ENCODE data around the gene MANBA.

The MANBA gene

DNA sequence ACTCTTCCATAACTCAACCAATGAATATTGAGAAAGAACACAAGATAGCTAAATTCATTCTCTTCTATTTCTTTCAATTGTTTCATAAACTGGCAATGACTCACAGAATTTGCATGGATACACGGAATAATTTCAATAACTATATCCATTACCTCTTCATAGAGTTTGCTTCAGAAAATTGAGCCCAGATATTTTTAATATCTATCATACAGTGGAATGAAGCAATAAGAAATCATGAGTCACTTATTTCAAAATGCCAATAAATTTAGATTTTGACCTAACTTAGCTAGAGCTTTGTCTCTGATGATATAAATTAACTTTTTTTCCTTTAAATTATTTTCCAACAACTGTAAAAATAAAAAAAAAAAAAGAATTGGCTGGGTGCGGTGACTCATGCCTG, 22.2 kb upstream of the MANBA start:
- DNase-seq (ENCODE audit: low read depth in 2 of 2): no peak
- TF ChIP-seq, protein P1, sequence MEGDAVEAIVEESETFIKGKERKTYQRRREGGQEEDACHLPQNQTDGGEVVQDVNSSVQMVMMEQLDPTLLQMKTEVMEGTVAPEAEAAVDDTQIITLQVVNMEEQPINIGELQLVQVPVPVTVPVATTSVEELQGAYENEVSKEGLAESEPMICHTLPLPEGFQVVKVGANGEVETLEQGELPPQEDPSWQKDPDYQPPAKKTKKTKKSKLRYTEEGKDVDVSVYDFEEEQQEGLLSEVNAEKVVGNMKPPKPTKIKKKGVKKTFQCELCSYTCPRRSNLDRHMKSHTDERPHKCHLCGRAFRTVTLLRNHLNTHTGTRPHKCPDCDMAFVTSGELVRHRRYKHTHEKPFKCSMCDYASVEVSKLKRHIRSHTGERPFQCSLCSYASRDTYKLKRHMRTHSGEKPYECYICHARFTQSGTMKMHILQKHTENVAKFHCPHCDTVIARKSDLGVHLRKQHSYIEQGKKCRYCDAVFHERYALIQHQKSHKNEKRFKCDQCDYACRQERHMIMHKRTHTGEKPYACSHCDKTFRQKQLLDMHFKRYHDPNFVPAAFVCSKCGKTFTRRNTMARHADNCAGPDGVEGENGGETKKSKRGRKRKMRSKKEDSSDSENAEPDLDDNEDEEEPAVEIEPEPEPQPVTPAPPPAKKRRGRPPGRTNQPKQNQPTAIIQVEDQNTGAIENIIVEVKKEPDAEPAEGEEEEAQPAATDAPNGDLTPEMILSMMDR (IDR thresholded peaks at IDR 0.05; ENCODE audit: low read depth, low read length): no peak
- no peak overlapping the region for H3K4me3 ChIP-seq (replicated peaks in 1 of 2; ENCODE audit: low read depth in 2 of 2, low read length in 2 of 2)

DNA sequence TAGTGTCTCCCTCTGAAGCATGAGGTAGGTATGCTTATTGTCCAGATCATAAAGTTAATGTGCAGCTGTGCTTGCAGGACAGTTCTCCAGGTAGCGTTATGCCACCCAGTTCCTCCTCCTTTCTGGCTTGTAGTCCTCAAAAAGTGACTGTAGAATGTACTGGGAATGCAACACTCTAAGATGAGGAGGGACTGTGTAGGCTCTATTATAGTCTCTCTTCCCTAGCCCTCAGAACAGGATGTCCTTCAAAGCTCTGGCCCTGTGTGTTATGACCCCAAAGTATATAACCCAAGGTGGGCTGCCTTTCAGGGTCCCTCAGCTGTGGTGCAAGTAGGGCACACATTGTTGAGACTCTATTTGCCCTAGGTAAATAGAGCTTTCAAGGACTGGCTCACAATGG, 20.8 kb upstream of the MANBA start:
- H3K4me3 ChIP-seq (replicated peaks in 1 of 2; ENCODE audit: low read depth in 2 of 2, low read length in 2 of 2): no peak overlapping the region
- no peak for DNase-seq (ENCODE audit: low read depth in 2 of 2)
- TF ChIP-seq, protein P1 (IDR thresholded peaks at IDR 0.05; ENCODE audit: low read depth, low read length): no peak

DNA sequence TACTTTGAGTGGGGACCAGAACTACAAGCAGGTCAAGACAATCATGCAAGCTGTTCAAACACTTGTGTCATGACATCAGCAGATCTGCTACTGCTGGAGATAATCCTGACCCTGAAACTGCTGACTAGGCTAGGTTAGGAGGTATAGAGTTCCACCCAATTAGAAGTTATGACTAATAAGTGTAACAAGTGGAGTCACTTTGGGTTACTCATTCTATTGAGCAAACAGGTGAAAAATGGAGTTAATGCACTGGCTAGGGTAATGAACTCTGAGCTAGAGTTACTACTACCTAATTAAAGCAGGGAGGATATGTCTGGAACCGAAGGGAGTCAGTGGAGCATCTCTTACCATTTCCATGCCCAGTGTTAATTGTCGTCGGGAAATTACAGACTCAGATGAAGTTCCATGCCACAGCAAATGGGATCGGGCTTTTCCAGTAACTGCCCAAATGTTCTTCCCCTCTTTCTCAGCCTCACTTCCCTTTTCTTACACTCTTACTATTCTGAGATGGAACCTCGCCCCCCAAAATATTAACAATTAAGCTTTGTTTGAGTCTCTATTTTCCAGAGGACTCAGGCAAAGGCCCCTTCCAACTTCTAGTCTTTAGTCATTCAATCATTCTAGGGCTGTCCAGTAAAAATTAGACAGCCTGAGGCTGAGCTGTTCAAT, 19.8 kb upstream of the MANBA start:
- H3K4me3 ChIP-seq (replicated peaks in 1 of 2; ENCODE audit: low read depth in 2 of 2, low read length in 2 of 2): no peak overlapping the region
- no peak for DNase-seq (ENCODE audit: low read depth in 2 of 2)

DNA sequence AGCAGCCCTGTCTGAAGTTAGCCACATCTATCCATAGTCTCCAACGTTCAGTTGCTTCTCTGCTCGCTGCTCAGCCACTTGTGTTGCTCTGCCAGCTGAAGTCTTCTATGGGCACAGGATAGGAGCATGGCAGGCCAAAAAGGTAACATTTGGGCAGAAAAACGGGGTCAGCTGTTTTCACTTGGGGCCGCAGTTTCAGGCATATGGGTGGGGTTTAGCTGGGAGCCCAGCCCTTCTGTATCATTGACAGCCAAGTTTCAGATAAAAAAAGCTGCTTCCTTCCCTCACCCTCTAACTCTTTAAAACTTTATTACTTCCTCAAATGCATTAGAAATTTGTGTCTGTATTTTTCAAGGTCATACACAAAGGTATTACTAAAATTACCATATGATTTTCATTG, 18.4 kb upstream of the MANBA start:
- DNase-seq (ENCODE audit: low read depth in 2 of 2): no peak
- H3K4me3 ChIP-seq (replicated peaks in 1 of 2; ENCODE audit: low read depth in 2 of 2, low read length in 2 of 2): no peak overlapping the region
- TF ChIP-seq, protein P1 (IDR thresholded peaks at IDR 0.05; ENCODE audit: low read depth, low read length): no peak

More for the DNA sequence above, 19.8 kb upstream of the MANBA start:
- TF ChIP-seq, protein P1 (IDR thresholded peaks at IDR 0.05; ENCODE audit: low read depth, low read length): no peak

DNA sequence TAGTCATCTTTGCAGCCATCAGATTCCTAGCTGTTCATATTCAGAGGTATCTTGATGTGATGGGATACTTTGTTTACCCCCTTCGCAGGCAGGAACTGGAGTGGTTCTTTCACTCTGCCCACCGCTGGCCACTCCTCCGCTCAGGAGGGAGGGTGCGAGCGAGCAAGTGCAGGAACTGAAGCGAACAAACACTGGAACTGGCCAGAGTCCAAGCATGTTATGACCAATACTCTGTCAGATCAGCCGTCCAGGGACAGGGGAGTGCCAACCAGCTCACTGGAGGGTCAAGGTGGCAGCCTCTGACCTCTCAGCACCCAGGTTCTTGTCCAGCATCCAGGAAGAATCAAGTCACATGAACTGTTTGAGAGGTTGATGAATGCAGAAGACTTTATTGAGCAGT, 18.0 kb upstream of the MANBA start:
- no peak for DNase-seq (ENCODE audit: low read depth in 2 of 2)
- TF ChIP-seq, protein P1 (IDR thresholded peaks at IDR 0.05; ENCODE audit: low read depth, low read length): no peak

DNA sequence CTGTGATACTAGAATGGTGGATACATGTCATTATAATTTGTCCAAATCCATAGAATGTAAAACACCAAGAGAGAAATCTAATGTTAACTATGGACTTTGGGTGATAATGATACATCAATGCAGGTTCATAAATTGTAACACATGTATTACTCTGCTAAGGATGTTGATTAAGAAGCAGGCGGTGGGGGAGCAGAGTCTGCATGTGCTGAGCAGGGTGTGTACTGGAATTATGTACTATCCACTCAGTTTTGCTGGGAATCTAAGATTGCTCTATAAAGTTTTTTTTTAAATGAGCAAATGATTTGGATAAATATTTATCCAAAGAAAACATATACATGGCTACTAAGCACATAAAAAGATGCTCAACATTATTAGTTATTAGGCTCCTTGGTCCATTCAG, 15.0 kb upstream of the MANBA start:
- no peak overlapping the region for H3K4me3 ChIP-seq (replicated peaks in 1 of 2; ENCODE audit: low read depth in 2 of 2, low read length in 2 of 2)
- DNase-seq (ENCODE audit: low read depth in 2 of 2): no peak
- TF ChIP-seq, protein P1 (IDR thresholded peaks at IDR 0.05; ENCODE audit: low read depth, low read length): no peak

More for the DNA sequence above, 18.0 kb upstream of the MANBA start:
- no peak overlapping the region for H3K4me3 ChIP-seq (replicated peaks in 1 of 2; ENCODE audit: low read depth in 2 of 2, low read length in 2 of 2)

DNA sequence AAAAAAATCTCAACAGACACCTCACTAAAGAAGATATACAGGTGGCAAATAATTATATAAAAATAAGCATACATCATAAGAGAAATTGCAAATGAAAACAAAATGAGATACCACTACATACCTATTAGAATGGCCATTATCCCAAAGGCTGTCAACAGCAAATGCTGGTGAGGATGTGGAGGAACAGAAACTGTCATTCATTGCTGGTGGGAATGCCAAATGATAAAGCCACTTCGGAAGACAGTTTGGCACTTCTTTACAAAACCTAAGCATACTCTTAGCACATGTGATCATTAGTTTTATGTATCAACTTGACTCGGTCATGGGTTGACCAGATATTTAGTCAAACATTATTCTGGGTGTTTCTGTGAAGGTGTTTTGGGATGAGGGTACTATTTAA, 13.5 kb upstream of the MANBA start:
- DNase-seq (ENCODE audit: low read depth in 2 of 2): no peak
- H3K4me3 ChIP-seq (replicated peaks in 1 of 2; ENCODE audit: low read depth in 2 of 2, low read length in 2 of 2): no peak overlapping the region
- TF ChIP-seq, protein P1 (IDR thresholded peaks at IDR 0.05; ENCODE audit: low read depth, low read length): no peak

Measured in cardiac fibroblast (primary cell).